Stimulated activated naive CD8-positive, alpha-beta T cell treated with anti-CD3 and anti-CD28 coated beads, Interleukin-15, Interleukin-2, amounts not matched to agents 100 U/mL and 50 U/mL, for 24 hours (primary cell): ENCODE data around the gene C1orf21.

Source experiments
- ATAC-seq: fragments of 150-1000 bp; cut with Tn5 transposase; one replicate; pipeline ENCODE4 v1.10.0; 2021
- DNase-seq: peaks from one replicate; pipeline ENCODE4 v3.0.0; 2021

Gene C1orf21

DNA sequence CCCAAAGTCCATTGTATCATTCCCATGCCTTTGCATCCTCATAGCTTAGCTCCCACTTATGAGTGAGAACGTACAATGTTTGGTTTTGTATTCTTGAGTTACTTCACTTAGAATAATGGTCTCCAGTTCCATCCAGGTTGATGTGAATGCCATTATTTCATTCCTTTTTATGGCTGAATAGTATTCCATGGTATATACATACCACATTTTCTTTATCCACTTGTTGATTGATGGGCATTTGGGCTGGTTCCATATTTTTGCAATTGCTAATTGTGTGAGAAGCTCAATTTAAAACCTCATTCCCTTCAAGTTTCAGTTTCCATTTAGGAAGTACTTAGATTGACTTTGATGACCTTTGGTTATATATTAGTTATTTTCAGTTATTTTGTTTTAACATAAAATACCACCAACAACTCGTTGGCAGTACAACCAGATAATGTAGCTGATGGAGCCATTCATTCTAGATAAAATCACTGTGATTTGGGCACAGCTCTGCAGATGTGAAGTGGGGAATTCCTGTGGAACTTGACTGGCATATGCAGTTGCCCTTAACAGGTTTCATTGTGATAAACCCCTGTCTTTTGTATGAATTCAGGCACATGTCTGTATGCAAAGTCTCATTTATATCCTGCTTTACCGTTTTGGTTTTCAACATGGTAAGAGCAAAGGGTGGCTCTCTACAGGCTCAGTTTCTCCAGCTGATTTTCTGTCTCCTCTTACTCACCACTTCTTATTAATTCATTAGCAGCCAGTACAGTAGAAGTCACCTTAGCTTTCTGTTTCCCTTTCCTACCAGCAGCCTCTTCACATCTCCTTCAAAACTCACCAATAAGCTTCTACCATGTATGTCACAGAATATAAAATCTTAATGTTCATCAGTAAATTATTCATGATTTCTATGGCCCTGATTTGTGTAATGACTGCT lies 170.9 kb downstream of the C1orf21 start:
- DNase-seq (no peak), ATAC-seq (no peak)

DNA sequence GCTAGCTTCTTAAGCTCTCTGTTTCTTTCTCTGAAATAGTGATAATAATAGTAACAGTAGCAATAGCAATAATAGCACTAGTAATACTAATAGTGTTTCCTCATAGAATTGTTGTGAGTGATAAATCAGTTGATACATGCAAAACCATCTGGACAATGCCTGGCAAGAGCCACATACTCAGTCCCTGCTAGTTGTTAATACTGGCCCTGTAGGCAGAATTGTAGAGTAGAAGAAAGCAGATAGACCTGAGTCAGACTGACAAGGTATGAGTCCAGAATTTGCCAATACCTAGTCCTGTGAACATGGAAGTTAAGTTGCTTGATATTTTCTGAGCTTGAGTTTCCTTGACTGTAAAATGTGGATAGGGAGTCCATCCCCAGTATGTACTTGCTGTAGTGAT lies 171.9 kb downstream of the C1orf21 start:
- DNase-seq = no peak
- ATAC-seq = no peak

DNA sequence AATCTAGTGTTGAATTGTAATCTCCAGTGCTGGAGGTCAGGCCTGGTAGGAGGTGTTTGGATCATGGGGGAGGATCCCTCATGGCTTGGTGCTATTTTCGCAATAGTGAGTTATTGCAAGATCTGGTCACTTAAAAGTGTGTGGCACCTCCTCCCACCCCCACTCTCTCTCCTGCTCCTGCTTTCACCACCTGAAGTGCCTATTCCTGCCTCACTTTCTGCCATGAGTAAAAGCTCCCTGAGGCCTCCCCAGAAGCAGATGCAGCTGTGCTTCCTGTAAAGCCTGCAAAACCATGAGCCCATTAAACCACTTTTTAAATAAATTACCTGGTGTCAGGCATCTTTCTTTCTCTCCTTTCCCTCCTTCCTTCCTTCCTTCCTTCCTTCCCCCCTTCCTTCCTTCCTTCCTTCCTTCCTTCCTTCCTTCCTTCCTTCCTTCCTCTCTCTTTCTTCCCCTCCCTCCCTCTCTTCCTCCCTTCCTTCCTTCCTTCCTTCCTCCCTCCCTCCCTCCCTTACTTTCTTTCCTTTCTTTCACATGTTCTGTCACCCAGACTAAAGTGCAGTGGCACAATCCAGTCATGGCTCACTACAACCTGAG lies 172.4 kb downstream of the C1orf21 start:
- no peak for DNase-seq
- no peak for ATAC-seq

DNA sequence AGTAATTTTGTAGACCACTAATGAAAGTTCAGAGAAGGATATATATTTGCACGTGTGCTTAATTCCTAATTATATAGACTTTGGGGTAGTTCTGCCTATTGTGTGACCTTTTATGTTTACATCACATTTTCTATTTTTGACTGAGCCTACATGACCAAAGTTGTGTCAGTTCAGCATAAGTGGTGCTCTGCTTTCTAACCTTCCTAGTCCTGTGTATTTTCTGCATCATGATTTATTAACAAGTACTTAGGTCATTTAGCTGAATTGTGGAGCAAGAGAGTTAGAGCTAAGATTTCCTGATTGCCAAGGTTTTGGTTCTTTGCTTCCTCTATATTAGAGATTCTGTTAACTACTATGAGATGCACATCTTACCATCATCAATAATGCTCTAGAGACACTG lies 176.0 kb downstream of the C1orf21 start:
- no peak for DNase-seq
- no peak for ATAC-seq

DNA sequence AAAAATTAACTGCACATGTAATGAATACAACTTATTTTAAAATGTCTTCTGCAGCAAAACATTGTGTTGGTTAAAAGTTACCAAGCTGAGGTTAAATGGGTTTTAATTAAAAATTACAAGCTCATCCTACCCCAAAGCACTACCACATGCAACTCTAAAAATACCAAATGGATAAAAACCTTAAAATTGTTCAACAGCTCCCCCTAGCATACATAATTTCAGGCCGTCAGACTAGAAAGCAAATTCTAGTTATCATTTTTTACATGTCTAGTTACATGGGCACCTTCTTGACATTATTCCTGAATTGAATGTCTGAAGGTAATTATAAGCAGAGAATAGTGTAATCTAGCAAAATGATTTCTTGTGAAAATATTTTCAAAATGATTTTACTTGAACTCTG lies 176.5 kb downstream of the C1orf21 start:
- DNase-seq (no peak), ATAC-seq (no peak)

DNA sequence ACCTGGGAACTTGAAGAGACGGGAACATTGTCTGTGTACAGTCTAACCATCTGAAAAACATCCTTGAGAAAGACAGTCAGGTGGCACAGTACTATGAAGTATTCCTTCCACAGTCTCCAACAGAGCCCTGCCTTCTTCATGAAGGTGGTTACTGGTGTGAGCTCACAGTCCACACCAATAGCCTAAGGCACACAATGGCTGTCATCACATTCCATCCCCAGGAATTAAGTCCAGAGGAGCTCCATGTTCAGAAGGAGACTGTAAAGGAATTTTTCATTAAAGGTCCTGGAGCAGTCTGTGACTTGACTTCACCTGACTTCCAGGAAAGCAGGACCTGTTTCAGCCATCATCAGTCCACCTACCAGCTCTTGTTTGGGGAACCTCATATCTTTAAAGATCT lies 180.2 kb downstream of the C1orf21 start:
- ATAC-seq (no peak), DNase-seq (no peak)

DNA sequence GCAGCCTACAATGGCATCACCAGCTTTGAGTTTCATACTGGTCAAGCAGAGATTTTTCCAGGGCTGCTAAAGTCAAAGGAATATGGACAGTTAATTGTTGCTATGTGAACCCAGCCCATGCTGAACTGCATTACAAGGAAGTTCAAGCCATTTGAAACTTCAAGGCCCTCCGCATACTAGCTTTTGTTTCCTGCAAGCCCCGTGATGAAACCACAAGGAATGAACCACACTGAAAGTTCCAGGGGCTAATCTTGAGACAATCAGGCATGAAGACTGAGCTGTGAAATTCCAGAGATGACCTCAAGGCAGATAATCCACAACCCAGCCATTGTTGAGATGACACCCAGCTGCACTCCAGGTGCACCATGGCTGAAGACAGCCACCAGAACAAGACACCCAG lies 180.8 kb downstream of the C1orf21 start:
- ATAC-seq (no peak), DNase-seq (no peak)

DNA sequence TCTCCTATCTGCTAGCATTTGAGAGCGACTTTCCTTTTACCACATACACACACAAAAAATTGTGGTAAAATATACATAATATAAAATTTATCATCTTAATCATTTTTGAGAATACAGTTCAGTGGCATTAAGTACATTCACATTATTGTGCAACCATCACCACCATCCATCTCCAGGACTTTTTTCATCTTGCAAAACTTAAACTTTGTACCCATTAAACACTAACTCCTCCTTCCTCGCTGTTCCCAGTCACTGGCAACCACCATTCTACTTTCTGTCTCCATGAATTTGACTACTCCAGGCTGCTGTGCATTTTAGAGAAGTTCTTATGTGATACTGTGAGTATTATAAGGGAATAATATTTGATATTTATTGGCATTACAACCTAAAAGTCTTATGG lies 181.3 kb downstream of the C1orf21 start:
- no peak for DNase-seq
- ATAC-seq = no peak

DNA sequence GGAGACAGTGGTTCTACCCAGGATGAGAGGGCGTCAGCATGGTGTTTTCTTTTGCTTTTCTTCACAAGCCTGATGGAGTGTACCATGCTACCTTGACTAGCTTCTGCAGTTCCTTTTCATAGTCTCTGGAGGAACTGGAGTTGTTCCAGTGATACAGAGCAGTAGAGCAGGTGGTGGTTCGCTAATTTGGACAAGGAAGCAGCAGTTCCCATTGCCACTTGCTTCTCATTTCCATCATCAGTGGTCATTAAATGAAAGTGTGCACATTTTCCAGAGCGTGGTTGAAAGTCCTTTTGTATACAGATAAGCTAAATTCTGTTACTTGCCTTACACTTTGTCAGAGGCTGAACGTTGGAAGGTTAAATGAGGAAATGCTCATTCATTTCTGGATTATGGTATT lies 182.3 kb downstream of the C1orf21 start:
- DNase-seq = no peak
- ATAC-seq = no peak

DNA sequence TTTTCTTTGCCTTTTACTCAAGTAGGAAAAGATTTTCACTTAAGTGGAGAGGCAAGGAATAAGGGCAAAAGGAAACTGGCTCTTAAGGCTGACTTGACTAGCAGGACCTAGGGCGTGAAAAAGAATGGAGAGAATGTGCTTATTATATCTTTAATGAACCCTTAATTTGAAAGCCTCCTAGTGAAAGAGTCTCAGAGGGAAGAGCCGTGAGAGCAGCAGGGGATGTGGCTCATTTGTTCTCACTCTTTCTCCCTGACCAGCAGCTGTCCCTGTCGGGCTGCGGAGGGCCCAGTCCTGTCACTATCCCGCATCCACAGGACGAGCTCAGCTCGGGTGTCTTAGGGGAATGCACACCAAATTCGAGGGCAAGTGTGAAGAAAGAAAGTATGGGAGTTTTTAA lies 187.8 kb downstream of the C1orf21 start:
- no peak for ATAC-seq
- DNase-seq = no peak

DNA sequence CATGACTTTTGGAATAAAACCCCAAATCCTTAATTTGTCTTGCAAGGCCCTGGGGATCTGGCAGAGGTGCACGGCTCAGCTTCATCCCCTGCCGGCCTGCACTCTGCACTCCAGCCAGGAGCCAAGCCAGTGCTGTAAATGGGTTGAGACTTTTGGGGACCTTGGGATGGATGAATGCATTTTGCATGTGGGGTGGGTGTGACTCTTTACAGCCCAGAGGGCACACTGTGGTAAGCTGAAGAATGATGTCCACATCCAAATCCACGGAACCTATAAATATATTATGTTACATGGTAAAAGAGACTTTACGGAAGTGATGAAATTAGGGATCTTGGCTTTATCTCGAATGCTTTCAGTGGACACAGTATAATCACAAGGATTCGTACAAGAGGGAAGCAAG lies 190.0 kb downstream of the C1orf21 start:
- no peak for DNase-seq
- no peak for ATAC-seq

DNA sequence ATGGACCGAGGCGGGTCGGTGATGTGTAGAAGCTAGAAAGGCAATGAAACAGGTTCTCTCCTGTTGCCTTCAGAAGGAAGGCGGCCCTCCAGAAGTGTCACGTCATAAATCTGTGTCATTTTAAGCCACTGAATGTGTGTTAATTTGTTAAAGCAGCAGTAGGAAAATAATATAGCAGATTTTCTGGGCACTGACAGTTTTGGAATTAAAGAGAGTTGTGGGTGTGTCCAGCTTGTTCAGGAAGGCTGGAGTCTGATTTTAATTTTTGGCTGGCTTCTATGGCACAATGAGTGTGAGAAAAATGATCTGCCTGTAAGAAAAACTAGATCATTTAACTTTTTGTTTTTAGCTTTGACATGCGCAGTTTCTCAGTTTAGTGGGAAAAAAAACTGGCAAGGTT lies 190.5 kb downstream of the C1orf21 start:
- DNase-seq (no peak), ATAC-seq (no peak)

DNA sequence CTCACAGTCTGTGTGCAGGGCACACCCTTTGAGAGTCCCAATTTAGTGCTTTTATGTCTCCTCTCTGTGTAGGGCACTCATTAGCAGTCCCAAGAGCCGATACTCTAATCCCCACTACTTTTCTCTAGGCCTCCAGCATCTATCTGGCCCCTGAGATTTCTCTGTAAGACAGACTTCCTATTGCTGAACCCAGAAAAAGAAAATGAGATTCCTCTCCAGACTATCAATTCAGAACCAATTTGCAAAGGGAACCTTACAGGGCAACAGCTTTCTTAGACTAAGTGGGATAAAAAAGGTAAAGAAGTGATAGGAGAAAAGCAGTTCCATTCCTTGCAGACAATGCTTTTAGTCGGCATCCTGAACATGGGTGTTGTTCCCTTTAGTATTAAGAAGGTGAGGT lies 195.6 kb downstream of the C1orf21 start:
- DNase-seq (no peak), ATAC-seq (no peak)

DNA sequence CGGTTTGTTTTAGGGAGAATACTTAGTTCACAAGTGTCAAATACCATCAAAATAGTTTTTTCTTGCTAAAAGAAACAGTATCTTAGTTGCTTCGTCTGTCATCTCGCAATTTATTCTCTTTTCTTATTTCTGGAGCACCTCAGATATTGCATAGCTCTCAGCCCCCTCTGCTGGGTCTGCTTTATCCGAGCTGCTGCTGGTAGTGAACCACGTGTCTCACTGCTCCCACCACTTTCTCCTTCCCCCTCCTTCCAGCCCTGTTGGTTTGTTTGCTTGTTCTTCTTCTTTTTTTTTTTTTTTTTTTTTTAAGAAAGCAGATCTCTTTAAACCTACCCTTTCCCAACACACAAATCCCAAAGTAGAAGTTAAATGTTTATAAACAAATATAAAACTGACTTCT lies 197.0 kb downstream of the C1orf21 start:
- DNase-seq (no peak), ATAC-seq (no peak)

DNA sequence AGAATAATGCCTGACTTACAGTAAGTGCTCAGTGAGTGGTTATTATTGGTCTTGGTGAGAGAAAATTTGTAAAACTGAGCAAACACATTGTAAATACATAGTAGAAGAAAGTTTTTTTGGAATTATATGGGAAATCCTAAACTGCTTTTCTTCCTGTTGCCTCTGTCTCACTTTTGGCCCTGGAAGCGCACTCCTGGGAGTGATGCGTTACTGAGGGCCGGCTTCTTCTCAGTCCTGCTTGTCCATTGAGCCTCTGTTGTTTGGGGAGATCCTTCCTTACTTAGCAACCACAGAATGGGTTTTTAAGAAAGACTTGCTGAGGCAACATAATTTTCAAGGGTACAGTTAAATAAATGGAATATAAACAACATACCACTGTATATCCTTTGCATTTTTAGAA lies 201.9 kb downstream of the C1orf21 start:
- no peak for ATAC-seq
- DNase-seq = no peak

DNA sequence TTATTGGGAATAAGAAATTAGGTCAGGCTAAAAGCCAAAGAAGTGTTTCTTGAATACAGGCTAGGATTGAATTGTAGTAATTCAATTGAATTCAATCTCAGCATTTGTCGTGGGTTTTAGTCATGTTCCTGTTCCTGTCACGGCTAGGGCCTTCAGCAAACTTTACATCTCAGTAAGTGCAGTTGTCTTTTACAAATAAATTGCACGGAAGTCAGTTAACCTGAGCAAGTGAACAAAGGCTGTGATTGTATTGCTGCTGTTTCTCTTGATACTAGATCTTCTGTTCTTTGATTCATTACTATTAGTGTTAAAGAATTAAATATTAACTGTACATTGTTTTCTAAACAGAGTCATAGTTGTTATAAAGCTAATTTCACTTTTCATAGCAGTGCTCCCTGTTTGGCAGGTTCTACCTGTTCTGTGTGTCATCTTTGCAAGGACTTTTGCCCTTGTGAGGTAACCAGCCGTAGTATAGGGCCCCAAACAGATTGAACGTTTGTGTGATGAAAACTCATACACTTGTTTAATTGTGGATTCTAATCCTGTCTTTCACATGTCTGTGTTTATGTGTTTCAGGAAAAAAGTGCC lies 203.4 kb downstream of the C1orf21 start:
- no peak for DNase-seq
- no peak for ATAC-seq

DNA sequence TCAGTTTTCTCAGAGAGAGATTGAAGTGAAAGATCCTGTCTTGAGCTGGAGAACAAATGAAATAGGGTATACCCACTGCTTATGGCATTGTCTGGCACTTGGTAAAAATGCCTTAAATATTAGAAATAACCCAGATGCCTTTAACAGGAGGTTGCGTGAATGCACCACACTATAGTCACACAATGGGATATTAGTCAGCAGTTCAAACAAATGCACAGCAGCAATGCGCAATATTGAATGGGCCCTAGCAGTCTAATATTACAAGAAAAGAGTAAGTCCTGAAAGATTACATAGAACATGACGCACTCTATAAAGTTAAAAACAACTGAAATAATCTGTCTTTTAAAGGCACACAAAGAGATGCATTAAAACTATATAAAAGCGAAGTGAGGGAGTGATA lies 206.8 kb downstream of the C1orf21 start:
- DNase-seq (no peak), ATAC-seq (no peak)

DNA sequence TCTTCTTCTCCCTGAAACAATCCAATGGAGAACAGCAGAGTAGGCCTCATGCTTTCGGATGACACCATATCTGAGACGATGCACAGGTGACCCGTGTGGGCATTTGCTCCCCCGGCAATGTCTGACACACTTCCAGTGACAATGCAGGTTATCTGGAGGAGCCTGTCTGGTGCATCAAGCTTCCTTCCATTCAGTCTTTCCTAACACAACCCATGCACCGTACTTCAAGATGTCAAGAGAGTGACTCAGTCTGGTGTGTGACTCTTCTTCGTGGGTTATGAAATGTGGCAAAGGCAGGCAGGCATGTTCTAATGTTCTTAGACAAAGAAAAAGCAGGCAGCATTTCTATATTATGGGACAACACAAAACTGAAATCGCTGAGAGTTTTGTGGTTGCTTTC lies 208.8 kb downstream of the C1orf21 start:
- no peak for DNase-seq
- peak; percentile 43 for ATAC-seq

DNA sequence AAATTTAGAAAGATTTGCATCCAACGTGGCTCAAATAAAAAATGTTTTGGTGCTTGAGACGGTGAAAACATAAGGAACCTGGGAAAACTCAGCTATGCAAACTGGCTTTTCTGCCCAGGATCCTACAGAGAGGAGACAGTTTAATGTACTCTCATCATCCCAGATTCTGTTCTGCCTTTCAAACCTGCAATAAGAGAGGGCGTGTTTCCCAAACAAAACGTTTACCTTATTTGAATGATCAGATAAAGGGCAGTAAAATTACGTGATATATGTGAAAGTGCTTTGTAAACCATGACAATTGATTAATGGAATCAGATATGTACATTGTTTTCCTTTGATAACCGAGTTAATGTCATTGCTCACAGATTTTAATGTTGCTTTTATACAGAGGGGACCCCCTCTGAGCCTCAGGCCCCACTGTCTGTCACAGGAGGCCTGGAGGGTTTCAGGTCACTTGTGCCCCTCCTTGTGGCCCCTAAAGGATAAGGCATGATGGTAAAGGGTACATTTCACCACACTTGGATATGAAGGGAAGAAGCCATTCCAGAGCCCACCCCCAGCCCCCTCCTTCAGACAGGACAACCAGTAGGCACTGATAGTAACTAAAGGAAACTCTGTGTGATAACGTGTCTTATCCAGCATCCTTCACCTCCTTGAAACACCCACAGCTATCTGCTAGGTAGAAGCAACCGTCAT lies 210.3 kb downstream of the C1orf21 start:
- no peak for ATAC-seq
- DNase-seq = no peak

DNA sequence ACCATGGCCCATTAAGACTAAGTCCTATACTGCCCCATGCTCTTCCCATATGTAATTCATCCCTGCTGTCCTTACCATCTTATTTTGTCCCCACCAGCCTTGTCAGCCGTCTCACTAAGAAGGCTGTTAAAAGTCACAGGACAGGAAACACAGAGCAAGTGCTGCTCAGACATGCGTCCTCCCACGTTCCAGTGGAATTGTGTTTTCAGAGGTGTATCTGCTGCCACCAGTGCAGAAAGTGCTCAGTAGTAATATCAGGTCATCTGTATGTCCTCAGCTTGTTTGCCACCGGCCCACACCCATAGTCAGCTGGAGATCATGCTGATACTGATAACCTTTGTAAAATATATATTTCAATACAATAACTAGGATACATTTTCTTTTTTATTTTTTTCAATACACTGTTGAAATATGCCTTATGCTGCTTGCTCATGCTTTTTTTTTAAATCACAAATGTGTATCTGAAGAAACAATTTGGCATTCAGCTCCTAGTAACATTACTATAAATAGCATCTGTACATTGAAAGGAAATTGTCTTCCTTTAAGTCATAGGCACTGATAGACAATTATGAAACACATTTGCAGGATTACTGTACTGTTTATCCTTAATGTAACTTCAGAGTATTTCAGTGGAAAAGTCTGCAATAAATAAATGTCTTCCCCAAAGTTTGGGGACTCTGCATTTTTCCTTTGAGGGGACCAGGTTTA lies 211.0 kb downstream of the C1orf21 start:
- ATAC-seq = no peak
- DNase-seq = no peak

DNA sequence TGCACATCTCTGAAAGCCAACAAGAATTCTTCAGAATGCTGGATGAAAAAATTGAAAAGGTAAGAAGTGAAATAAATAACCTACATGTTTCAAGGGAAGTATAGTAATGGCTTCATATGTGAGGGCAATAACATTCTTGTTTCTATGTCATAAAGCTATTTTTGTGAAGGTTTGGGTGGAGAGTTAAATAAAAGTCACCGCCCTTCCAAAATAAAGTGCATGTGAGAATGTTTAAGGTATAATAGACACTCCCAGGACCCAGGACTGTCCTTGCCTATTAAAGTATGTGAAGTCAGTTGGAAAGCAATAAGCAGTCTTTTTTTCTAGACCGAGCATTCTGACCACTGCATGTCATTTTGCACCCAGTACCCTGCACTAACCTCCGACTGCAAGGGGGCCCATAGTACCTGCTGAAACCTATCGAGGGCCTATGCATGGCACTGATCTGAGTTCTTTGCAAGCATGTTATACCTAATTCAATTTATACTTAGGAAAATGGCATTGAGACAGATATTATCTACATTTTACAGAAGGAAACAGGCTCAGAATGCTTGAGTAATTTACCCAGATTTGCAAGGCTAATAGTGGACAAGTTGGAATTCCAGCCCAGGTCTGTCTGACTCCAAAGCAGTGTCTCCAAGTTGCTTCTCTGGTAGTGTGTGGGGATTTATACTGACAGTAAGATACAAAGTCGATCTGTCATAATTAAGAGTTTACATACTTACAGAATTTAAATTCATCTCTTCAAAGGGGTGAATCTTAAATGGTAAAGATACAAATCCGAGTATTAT lies 211.8 kb downstream of the C1orf21 start:
- no peak for DNase-seq
- ATAC-seq = no peak
